NB4 (cell line): ENCODE data around the gene SMOC2.
"Not testable (repeated sequence)": the region's sequence is repeated elsewhere in the genome, so short reads cannot be mapped to it uniquely, and the experiment has no call there.

Experiments
- DNase-seq: peaks from one replicate; pipeline ENCODE4 v3.0.0; 2010; ENCODE audit warnings: low read depth
- H3K4me3 ChIP-seq: one replicate; pipeline ENCODE4 v1.5.1; 2011; ENCODE audit warnings: mild to moderate bottlenecking, low read depth, low read length, moderate library complexity
- MYC ChIP-seq: IDR thresholded peaks from 2 replicates; pipeline ENCODE4 v1.6.1; 2011; ENCODE audit warnings: low read depth, low read length
- POLR2A ChIP-seq: IDR thresholded peaks from 2 replicates; pipeline ENCODE4 v1.6.1; 2011; ENCODE audit warnings: mild to moderate bottlenecking; ENCODE audit not compliant: insufficient read length; ENCODE audit errors: extremely low read depth
- TF ChIP-seq, protein P1 (sequence below): IDR thresholded peaks from one replicate; pipeline ENCODE4 v1.5.1; 2012; ENCODE audit warnings: low read depth, low read length
- TF ChIP-seq, protein P2 (sequence below): IDR thresholded peaks from 2 replicates; pipeline ENCODE4 v1.6.1; 2011; ENCODE audit warnings: low read depth, low read length

SMOC2 gene

DNA sequence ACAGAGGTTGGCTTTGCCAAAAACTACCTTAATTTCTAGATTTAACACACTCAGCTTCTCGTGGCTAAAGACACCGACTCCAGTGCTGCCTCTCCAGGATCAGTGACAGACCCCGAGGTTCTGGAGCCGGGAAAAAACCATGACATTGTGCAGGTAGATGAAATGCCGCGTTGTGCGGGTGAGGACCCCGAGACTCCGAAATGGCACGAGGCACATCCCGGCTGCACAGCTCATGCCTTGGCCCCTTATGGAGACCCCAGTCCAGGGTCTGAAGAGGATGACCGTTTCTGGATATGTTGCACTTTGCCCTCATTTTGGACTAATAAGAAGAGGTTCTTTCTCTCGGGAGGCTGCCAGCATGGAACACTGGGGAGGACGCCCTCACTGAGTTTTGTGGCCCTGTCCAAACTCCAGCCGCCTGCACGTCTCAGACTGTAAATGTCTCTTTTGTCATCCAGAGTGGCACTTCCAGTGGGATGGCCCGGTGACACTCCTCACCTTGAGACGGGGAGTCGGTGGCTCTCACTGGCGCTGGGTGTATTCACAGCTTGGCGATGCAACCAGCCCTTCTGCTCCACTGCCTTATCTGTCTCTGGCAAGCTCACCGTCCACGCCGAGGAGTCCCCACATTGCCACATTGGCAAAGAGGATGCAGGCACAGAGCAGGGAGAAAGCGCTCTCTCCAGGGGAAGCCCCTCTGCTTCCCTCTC lies 245.2 kb downstream of the SMOC2 start:
- TF ChIP-seq POLR2A (no peak), MYC (no peak)
- TF ChIP-seq, protein P1, sequence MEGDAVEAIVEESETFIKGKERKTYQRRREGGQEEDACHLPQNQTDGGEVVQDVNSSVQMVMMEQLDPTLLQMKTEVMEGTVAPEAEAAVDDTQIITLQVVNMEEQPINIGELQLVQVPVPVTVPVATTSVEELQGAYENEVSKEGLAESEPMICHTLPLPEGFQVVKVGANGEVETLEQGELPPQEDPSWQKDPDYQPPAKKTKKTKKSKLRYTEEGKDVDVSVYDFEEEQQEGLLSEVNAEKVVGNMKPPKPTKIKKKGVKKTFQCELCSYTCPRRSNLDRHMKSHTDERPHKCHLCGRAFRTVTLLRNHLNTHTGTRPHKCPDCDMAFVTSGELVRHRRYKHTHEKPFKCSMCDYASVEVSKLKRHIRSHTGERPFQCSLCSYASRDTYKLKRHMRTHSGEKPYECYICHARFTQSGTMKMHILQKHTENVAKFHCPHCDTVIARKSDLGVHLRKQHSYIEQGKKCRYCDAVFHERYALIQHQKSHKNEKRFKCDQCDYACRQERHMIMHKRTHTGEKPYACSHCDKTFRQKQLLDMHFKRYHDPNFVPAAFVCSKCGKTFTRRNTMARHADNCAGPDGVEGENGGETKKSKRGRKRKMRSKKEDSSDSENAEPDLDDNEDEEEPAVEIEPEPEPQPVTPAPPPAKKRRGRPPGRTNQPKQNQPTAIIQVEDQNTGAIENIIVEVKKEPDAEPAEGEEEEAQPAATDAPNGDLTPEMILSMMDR: no peak
- TF ChIP-seq, protein P2, sequence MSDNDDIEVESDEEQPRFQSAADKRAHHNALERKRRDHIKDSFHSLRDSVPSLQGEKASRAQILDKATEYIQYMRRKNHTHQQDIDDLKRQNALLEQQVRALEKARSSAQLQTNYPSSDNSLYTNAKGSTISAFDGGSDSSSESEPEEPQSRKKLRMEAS: no peak
- no peak overlapping the region for H3K4me3 ChIP-seq
- DNase-seq: no peak

DNA sequence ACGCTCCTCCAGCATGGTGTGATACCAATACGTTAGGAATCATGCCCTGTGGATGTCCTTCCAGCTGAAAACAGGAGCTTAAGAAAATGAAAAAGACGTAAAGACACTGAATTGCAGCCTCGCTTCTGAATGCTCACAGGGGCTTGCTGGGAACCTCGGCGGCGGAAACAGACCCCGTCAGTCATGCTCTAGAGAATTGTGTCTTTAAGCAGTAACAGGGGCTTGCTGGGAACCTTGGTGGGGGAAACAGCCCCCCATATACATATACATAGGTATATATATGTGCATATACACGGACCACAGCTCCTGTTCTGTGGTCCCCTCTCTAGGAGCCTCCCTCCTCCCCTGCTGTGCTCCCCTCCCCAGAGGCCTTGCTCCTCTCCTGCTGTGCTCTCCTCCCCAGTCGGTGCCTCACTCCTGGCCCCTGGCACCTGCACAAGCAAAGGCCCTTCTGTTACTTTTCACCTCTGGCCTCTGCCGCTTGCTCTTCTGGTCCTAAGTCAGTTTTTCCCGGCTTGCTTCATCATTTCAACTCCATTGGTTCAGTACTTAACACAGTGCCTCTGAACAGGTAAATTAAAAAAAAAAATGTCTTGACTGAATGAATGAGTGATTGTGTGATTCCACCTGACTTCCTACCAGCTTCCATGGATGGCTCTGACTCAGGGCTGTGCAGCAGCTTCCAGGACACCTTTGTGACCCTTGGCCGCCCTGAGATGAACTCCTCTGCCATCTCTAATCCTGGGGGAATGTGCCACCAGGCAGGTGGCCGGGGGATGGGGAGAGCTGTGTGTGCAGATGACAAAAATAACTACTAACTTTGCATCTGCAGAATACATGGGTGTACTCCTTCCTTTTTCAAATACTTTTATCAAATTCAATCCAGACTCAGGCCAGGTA lies 246.1 kb downstream of the SMOC2 start:
- H3K4me3 ChIP-seq: no peak overlapping the region
- DNase-seq: no peak
- TF ChIP-seq, protein P1: no peak
- TF ChIP-seq MYC: no peak
- TF ChIP-seq POLR2A: no peak
- TF ChIP-seq, protein P2: no peak

DNA sequence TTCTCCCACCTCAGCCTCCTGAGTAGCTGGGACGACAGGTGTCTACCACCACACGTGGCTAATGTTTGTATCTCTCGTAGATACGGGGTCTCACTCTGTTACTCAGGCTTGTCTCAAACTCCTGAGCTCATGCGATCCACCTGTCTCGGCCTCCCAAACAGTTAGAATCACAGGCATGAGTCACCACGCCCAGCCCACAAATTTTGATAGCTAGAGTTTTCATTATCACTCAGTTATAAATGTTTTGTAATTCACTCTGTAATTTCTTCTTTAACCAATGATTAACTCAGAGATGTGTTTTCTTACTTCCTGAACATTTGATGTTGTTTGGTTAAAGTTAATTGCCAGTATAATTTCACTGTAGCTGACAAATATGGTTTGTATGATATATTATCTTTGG lies 249.3 kb downstream of the SMOC2 start:
- no peak for DNase-seq
- no peak for TF ChIP-seq MYC
- TF ChIP-seq, protein P2: no peak
- no peak for TF ChIP-seq POLR2A
- TF ChIP-seq, protein P1: no peak
- no peak overlapping the region for H3K4me3 ChIP-seq

DNA sequence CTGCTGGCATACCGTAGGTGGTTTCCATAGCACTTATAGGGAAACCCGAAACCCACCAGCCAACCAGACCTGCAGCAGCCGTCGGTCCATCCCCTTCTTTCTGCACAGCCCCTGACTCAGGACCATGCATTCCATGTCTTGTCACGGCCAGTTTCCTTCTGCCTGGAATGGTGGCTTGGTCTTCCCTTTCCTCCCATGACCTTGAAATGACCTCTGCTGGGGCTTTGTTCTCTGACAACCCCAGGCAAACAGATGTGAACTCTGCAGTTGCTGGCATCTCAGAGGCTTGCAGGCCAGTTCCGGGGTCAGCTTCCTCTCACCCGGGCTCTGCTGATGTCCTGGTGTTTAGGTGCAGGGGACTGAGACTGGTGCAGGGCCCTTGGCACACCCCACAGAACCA lies 250.8 kb downstream of the SMOC2 start:
- no peak for DNase-seq
- TF ChIP-seq, protein P2: no peak
- TF ChIP-seq POLR2A (no peak), MYC (no peak)
- TF ChIP-seq, protein P1: no peak
- H3K4me3 ChIP-seq: no peak overlapping the region

DNA sequence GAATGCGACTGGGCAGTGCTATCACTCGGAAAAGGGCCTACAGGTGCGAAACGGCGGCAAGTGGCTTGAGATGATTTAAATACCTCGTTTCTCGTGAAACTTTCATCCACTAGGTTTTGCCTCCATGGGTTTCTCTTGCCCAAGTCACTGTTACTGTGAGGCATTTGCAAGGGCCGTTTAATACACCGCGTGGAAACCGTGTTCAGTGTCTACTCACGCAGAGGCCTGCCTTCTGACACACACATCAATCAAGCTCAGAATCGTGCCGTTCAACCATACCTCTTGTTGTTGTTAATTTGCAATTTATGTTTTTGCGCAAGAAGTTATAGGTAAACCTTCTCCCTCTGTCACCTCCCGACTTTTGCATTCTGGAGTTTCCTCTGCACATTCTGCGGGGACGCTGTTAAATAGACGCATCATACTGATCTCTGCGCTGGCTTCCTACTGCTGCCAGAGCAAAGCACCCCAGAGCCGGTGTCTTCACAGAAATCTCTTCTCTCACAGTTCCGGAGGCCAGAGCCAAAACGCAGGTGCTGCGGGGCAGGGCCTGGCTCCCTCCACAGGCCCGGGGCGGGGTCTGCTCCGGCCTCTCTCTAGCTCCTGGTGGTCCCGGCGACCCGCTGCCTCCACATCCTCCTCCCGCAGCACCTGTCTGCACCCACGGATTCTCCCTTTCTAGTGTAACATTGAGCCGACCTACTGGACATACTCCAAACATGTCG lies 251.4 kb downstream of the SMOC2 start:
- TF ChIP-seq MYC (no peak), POLR2A (no peak)
- TF ChIP-seq, protein P1: no peak
- TF ChIP-seq, protein P2: no peak
- no peak overlapping the region for H3K4me3 ChIP-seq
- DNase-seq: no peak

DNA sequence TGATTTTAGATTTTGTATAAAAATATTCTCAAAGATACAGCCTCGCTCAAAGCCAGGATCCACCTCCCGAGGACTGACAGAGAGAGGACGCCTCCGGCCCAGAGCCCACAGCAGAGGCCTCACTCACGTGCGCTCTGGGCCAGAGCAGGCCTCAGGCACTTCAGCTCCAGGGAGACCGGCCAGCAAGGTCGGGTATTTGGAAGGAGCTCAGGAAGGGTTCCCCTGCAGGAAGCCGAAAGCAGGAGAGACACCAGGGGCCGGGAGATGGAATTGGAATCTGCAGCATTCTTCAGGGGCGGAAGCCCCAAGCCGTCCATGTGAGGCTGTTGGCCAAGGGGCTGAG lies 251.9 kb downstream of the SMOC2 start:
- not testable (repeated sequence) for H3K4me3 ChIP-seq, DNase-seq

DNA sequence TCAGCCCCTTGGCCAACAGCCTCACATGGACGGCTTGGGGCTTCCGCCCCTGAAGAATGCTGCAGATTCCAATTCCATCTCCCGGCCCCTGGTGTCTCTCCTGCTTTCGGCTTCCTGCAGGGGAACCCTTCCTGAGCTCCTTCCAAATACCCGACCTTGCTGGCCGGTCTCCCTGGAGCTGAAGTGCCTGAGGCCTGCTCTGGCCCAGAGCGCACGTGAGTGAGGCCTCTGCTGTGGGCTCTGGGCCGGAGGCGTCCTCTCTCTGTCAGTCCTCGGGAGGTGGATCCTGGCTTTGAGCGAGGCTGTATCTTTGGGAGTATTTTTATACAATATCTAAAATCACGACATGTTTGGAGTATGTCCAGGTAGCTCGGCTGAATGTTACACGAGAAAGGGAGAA lies 253.8 kb downstream of the SMOC2 start:
- DNase-seq, H3K4me3 ChIP-seq: not testable (repeated sequence)
